Gastroesophageal sphincter (tissue), 3 donors: Measurements from ENCODE around the gene HIKESHI.

Experiments
- EP300 ChIP-seq: sonication (generic); formaldehyde crosslinking; IDR thresholded peaks from one replicate; pipeline ENCODE4 v1.6.1; 2017; ENCODE audit warnings: antibody characterized with exemption, mild to moderate bottlenecking
- POLR2AphosphoS5 ChIP-seq: sonication (generic); formaldehyde crosslinking; IDR thresholded peaks from one replicate; pipeline ENCODE4 v1.6.1; 2017; ENCODE audit warnings: antibody characterized with exemption
- TF ChIP-seq, protein P1 (sequence below), 4 experiments: fragments of 200-600 bp in 2 of 4; fragments of 450-650 bp in 2 of 4; sonication (generic) in 1 of 4; IDR thresholded peaks; one replicate each; pipeline ENCODE4 v1.5.1; 2017 to 2019; ENCODE audit warnings: antibody characterized with exemption in 4 of 4, mild to moderate bottlenecking in 2 of 4, moderate library complexity in 2 of 4

DNA sequence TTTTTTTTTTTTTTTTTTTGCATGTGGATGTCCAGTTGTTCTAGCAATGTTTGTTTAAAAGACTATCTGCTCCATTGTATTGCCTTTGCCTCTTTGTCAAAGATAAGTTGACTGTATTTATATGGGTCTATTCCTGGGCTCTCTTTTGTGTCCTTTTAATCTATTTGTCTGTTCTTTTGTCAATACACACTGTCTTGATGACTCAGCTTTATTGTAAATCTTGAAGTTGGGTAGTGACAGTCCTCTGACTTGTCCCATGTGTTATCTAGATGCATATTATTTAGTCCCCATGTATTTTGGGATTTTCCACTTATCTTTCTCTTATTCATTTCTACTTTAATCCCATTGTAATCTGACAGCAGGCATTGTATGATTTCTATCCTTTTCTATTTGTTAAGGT is 75.9 kb downstream of the HIKESHI start:
- TF ChIP-seq, protein P1, sequence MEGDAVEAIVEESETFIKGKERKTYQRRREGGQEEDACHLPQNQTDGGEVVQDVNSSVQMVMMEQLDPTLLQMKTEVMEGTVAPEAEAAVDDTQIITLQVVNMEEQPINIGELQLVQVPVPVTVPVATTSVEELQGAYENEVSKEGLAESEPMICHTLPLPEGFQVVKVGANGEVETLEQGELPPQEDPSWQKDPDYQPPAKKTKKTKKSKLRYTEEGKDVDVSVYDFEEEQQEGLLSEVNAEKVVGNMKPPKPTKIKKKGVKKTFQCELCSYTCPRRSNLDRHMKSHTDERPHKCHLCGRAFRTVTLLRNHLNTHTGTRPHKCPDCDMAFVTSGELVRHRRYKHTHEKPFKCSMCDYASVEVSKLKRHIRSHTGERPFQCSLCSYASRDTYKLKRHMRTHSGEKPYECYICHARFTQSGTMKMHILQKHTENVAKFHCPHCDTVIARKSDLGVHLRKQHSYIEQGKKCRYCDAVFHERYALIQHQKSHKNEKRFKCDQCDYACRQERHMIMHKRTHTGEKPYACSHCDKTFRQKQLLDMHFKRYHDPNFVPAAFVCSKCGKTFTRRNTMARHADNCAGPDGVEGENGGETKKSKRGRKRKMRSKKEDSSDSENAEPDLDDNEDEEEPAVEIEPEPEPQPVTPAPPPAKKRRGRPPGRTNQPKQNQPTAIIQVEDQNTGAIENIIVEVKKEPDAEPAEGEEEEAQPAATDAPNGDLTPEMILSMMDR (IDR thresholded peaks at IDR 0.05), result no peak
- no peak for TF ChIP-seq POLR2AphosphoS5
- TF ChIP-seq EP300, result no peak
